ENCODE measurements around the gene ATRNL1. TPM values are rescaled to one million over a fixed set of nuclear protein-coding genes. Genes with fewer than 3 reads are reported as not detected.
"Not testable (repeated sequence)": the region's sequence is repeated elsewhere in the genome, so short reads cannot be mapped to it uniquely, and the experiment has no call there.

The ATRNL1 gene
- total RNA-seq, 4 donors from 2014 or later = 0.34 to 1.1 (median 0.55) TPM

DNA sequence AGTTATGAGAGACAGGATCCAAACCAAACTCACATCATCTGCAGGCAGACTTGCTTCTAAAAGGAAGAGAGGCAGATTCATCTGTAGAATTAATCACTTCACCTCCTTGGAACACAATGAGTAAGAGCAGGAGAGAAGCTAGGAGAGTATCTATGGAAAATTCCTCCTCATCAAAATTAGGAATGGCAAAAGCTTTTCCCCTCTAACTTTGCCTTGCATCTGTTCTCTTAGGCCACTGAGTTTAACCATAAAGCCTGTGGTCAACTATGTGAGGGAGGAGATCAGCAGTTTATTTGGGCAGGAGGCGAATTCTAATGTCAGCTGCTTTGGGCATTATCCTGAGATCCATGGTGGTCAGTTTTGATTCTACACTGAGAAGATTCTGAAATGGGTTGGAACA, 618.1 kb downstream of the ATRNL1 start:
- intact Hi-C loops (cut with DNase I; ENCODE audit: low total_unique reads) = no loop called here
- H3K4me3 ChIP-seq (ENCODE audit: low read depth, poor library complexity, severe bottlenecking) = no peak overlapping the region
- WGBS, 2 donors = 68 to 85% methylated on average over 1 of the region's 1 CpG
- TF ChIP-seq POLR2A (IDR thresholded peaks at IDR 0.05) (no peak), CTCF (IDR thresholded peaks at IDR 0.05) (no peak)
- no peak for DNase-seq (ENCODE audit: low spot score in 2 of 2)

DNA sequence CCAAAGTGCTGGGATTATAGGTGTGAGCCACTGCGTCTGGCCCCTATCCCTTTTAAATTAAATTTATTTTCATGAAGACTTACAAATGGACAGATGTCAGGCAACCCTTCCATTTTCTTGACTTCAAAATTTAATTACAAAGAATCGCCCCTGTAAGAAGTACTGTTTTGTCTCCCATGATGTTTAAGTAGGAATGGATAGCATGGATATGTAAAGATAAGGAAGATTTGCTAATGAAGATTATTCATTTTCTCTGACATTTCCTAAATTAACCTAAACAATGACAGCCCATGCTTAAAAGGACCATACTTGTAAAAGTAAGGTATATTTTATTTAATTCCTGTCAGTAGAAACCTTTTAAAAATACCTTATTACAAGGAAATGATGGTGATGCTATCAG, 627.0 kb downstream of the ATRNL1 start:
- no peak overlapping the region for H3K4me3 ChIP-seq (ENCODE audit: low read depth, poor library complexity, severe bottlenecking)
- no peak for DNase-seq (ENCODE audit: low spot score in 2 of 2)
- TF ChIP-seq CTCF (IDR thresholded peaks at IDR 0.05) = no peak
- TF ChIP-seq POLR2A (IDR thresholded peaks at IDR 0.05) = no peak
- WGBS, 2 donors = 88 to 89% methylated on average over 2 of the region's 2 CpGs
- intact Hi-C loops (cut with DNase I; ENCODE audit: low total_unique reads) = no loop called here

DNA sequence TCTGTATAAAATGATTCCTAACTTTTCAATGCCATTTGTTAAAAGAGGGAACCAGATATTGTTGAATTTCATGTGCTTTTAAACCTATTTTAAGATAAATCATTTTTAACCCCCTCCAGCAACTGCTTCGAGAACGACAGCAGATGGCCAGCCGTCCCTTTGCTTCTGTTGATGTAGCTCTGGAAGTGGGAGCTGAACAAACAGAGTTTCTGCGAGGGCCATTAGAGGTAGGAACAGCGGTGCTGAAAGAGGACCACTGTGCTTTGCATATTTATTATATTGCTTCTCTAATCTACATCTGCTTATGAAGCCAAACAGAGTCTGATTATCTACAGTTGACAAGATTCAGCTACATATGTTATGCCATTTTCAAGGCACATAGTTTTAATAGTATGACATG, 634.0 kb downstream of the ATRNL1 start:
- TF ChIP-seq POLR2A (IDR thresholded peaks at IDR 0.05) (no peak), CTCF (IDR thresholded peaks at IDR 0.05) (no peak)
- no peak for DNase-seq (ENCODE audit: low spot score in 2 of 2)
- WGBS, 2 donors = 80 to 82% methylated on average over 5 of the region's 5 CpGs
- no peak overlapping the region for H3K4me3 ChIP-seq (ENCODE audit: low read depth, poor library complexity, severe bottlenecking)
- intact Hi-C loops (cut with DNase I; ENCODE audit: low total_unique reads) = no loop called here

- H3K4me3 ChIP-seq (ENCODE audit: low read depth, poor library complexity, severe bottlenecking) = no peak overlapping the region
- DNase-seq (ENCODE audit: low spot score in 2 of 2) = no peak
- no peak for TF ChIP-seq CTCF (IDR thresholded peaks at IDR 0.05)
- no peak for TF ChIP-seq POLR2A (IDR thresholded peaks at IDR 0.05)
- intact Hi-C loops (cut with DNase I; ENCODE audit: low total_unique reads) = no loop called here
- WGBS, 2 donors = 87 to 94% methylated on average over 1 of the region's 1 CpG
Observed at GRCh38 chr10:115744089-115744488, 650.9 kb downstream of the ATRNL1 start.

DNA sequence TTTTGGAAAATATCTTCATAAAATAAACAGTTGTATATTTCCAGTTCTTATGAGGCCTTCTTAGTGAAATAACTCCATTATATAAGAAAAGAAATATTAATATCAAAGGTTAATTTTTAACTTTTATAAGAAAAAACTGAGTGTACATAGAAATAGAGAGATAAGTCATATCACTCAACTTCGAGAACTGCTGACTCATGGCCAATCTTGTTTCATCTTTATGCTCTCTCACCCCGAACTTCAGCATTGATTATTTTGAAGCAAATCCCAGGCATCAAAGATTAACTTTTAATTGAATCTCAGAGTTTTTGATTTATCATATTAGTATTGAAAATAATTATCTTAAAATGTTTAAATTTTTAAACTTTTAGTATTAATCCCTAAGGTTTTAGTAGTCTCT, 652.8 kb downstream of the ATRNL1 start:
- 62 to 67% methylated on average over 2 of the region's 2 CpGs for WGBS, 2 donors
- DNase-seq (ENCODE audit: low spot score in 2 of 2) = no peak
- H3K4me3 ChIP-seq (ENCODE audit: low read depth, poor library complexity, severe bottlenecking) = no peak overlapping the region
- intact Hi-C loops (cut with DNase I; ENCODE audit: low total_unique reads) = no loop called here
- no peak for TF ChIP-seq POLR2A (IDR thresholded peaks at IDR 0.05)
- no peak for TF ChIP-seq CTCF (IDR thresholded peaks at IDR 0.05)

- WGBS, 2 donors = 93 to 94% methylated on average over 2 of the region's 2 CpGs
- intact Hi-C loops (cut with DNase I; ENCODE audit: low total_unique reads) = no loop called here
- DNase-seq (ENCODE audit: low spot score in 2 of 2) = no peak
- H3K4me3 ChIP-seq (ENCODE audit: low read depth, poor library complexity, severe bottlenecking) = no peak overlapping the region
- TF ChIP-seq POLR2A (IDR thresholded peaks at IDR 0.05) = no peak
- TF ChIP-seq CTCF (IDR thresholded peaks at IDR 0.05) = no peak
Observed at GRCh38 chr10:115747811-115748210, 654.6 kb downstream of the ATRNL1 start.

GRCh38 chr10:115758488-115758887, 665.3 kb downstream of the ATRNL1 start:
- DNase-seq (ENCODE audit: low spot score in 2 of 2); intact Hi-C loops (cut with DNase I; ENCODE audit: low total_unique reads); H3K4me3 ChIP-seq (ENCODE audit: low read depth, poor library complexity, severe bottlenecking): not testable (repeated sequence)
- 77 to 78% methylated on average over 5 to 8 of the region's 8 CpGs for WGBS, 2 donors
